Hematopoietic multipotent progenitor cell treated with erythropoietin and hydrocortisone succinate and interleukin-3 and kit ligand, for 8 days (in vitro differentiated cells): ENCODE data around the gene TSC2.
"Not testable (repeated sequence)": the region's sequence is repeated elsewhere in the genome, so short reads cannot be mapped to it uniquely, and the experiment has no call there.

Source experiments
- DNase-seq: peaks from one replicate; pipeline ENCODE4 v3.0.0-alpha.2; 2015

Gene TSC2

GRCh38 chr16:2011726-2012125 lies 36.1 kb upstream of the TSC2 start:
- not testable (repeated sequence) for DNase-seq

GRCh38 chr16:2013527-2013926 lies 34.3 kb upstream of the TSC2 start:
- no peak for DNase-seq

GRCh38 chr16:2015117-2015946 lies 32.5 kb upstream of the TSC2 start:
- no peak for DNase-seq

- no peak for DNase-seq
These were observed 31.9 kb upstream of the TSC2 start for GRCh38 chr16:2015947-2016208.

- no peak for DNase-seq
These were observed 31.3 kb upstream of the TSC2 start for GRCh38 chr16:2016407-2016922.

GRCh38 chr16:2019518-2019920 lies 28.3 kb upstream of the TSC2 start, which contains the start of gene NPW:
Gene NPW (plus strand): TSS chr16:2019785.
- DNase-seq = no peak

GRCh38 chr16:2019921-2020831 lies 27.6 kb upstream of the TSC2 start:
- no peak for DNase-seq

GRCh38 chr16:2022723-2023091 lies 25.1 kb upstream of the TSC2 start:
- DNase-seq = peak; percentile 40

- DNase-seq = peak; percentile 89
These were observed 24.4 kb upstream of the TSC2 start for GRCh38 chr16:2023092-2024031.

GRCh38 chr16:2024032-2024420 lies 23.8 kb upstream of the TSC2 start:
- no peak for DNase-seq

GRCh38 chr16:2025251-2025650 lies 22.5 kb upstream of the TSC2 start:
- DNase-seq = no peak

- DNase-seq = no peak
These were observed 21.8 kb upstream of the TSC2 start for GRCh38 chr16:2025878-2026460.

GRCh38 chr16:2026461-2027023 lies 21.2 kb upstream of the TSC2 start, which contains the start of gene NHERF2:
Gene NHERF2 (plus strand): TSS chr16:2026902. CDS start chr16:2027006, 104 bp downstream.
- DNase-seq = no peak

- DNase-seq = no peak
These were observed 20.5 kb upstream of the TSC2 start for GRCh38 chr16:2027024-2028010.

GRCh38 chr16:2028146-2028545 lies 19.6 kb upstream of the TSC2 start:
- DNase-seq = no peak

GRCh38 chr16:2028620-2029220 lies 19.1 kb upstream of the TSC2 start:
- DNase-seq = no peak

GRCh38 chr16:2029350-2029749 lies 18.4 kb upstream of the TSC2 start:
- no peak for DNase-seq

- DNase-seq = no peak
These were observed 17.7 kb upstream of the TSC2 start for GRCh38 chr16:2030036-2030435.

GRCh38 chr16:2031081-2031577 lies 16.7 kb upstream of the TSC2 start:
- DNase-seq = no peak
